NCI-H748 treated with DMSO at 0.1 percent for 48 hours (cell line): Measurements from ENCODE around the gene MDFI.
"Not testable (repeated sequence)": the region's sequence is repeated elsewhere in the genome, so short reads cannot be mapped to it uniquely, and the experiment has no call there.

Source experiments
- DNase-seq: peaks from one replicate; lab custom pipeline; 2025; lab: John Stamatoyannopoulos, UW

The MDFI gene

DNA sequence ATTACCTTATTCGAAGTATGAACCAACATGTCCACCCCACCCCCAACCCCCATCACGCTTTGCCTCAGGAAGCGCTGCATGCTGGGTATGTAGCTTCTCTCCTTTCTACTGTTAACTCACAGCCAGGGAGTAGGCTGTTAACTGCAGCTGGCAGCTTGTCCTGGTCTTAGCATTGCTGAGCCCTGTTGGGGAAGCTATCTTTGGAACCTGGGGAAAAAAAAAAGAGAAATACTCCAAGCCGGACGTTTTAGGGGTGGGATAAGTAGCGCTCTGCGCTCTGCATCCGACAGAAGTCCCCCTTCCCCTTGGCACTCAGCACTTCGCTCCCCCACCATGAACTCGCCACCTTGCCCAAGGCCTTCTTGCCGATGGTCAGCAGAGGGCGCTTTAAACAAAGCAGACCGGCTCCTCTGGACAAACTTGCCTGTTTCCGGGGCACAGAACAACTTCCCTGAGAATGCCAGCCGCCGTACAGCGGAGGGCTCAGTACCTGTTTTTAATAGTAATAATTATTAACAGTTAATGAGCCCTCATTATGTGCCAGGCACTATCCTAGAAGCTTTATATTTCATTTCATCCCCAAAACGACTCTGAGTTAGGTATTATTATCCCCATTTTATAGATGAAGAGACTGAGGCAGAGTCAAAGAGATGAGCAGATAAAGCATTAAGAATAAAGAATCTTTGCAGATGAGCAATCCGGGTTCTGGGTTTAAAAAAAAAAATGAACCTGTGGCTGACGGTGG lies 35.2 kb upstream of the MDFI start:
- DNase-seq: peak; percentile 70

- no peak for DNase-seq
Measured at GRCh38 chr6:41604006-41604405, 34.3 kb upstream of the MDFI start.

- DNase-seq: no peak
Measured at GRCh38 chr6:41605649-41606048, 32.6 kb upstream of the MDFI start.

GRCh38 chr6:41607036-41607435 lies 31.2 kb upstream of the MDFI start:
- no peak for DNase-seq

DNA sequence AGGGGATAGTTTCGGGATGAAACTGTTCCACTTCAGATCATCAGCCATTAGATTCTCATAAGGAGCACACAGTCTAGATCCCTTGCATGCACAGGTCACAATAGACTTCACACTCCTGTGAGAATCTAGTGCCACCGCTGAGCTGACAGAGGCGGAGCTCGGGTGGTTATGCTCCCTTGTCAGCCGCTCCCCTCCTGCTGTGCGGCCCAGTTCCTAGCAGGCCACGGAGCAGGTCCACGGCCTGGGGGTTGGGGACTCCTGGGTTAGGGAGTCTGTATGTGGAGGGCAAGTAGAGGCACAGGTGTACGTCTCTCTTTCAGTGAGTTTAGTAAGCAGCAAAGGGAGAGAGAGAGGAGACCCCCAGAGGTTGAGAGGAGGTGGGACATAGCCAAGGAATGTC lies 30.5 kb upstream of the MDFI start:
- no peak for DNase-seq

GRCh38 chr6:41608443-41609151 lies 29.7 kb upstream of the MDFI start:
- DNase-seq: no peak

- no peak for DNase-seq
Measured at GRCh38 chr6:41614715-41615114, 23.6 kb upstream of the MDFI start.

GRCh38 chr6:41615311-41615710 lies 23.0 kb upstream of the MDFI start:
- no peak for DNase-seq

- DNase-seq: no peak
Measured at GRCh38 chr6:41618598-41618997, 19.7 kb upstream of the MDFI start.

DNA sequence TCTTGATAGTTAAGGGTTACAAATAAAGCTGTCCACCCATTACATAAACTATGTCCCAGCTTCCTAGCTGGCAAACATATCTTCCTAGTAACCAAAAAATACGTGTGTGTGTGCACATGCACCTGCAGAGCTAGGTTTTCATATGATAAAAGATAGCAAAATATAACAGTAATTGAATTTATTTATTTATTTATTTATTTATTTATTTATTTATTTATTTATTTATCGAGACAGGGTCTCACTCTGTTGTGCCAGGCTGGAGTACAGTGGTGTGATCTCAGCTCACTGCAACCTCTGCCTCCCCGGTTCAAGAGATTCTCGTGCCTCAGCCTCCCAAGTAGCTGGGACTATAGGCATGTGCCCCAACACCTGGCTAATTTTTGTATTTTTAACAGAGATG lies 19.1 kb upstream of the MDFI start:
- DNase-seq: not testable (repeated sequence)

DNA sequence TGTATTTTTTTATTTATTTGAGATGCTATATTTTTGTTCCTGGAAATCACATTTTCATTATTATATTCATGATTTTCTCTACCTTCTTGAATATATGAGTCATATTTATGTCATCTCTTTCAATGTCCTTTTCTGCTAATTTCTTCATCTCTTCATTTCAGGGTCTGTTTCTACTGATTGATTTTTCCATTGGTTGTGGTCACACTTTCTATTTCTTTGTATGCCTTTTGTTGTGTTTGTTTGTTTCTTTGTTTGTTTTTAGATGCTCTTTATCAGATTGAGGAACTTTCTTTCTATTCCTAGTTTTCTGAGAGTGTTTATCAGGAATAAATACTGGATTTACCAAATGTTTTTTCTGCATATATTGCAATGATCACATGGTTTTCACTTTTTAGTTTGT lies 16.9 kb upstream of the MDFI start:
- DNase-seq: no peak

GRCh38 chr6:41621802-41622201 lies 16.5 kb upstream of the MDFI start:
- DNase-seq: no peak

DNA sequence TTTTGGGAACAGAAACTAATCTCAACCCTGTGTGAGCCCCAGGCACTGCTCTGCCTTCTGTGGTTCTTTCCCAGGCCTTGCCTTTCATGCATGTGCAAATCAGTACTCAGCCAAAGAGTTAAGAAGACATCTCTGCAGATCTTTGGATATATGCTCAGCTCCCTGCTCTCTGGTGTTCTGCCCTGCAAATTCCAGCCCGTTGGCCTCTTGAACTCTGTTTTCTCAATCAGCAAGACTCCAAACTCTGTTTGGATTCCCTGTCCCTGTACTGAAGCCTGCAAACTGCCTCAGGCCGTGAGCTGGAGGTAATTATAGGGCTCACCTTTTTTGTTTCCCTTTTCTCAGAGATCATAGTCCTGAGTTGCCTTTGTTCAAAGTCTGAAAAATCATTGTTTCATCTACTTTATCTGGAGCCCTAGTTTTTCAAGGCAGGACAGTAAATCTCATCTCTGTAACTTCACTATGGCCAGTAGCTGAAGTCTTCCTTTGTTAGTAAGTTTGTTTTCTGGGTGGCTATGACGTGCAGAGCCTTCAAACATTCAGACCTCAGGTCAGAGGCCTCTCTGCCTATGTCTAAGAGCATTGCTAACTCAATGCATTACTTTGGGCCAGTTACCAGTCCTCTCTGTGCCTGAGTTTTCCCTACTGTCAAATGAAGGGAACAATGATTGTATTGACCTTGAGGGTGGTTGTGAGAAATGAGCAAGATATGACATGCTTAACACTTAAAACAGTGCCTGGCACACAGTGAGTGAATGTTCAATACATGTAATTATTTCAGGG lies 15.9 kb upstream of the MDFI start:
- no peak for DNase-seq

- DNase-seq: no peak
Measured at GRCh38 chr6:41623330-41623729, 14.9 kb upstream of the MDFI start.

GRCh38 chr6:41624621-41625380 lies 13.5 kb upstream of the MDFI start:
- DNase-seq: no peak

- DNase-seq: no peak
Measured at GRCh38 chr6:41625442-41625841, 12.8 kb upstream of the MDFI start.

DNA sequence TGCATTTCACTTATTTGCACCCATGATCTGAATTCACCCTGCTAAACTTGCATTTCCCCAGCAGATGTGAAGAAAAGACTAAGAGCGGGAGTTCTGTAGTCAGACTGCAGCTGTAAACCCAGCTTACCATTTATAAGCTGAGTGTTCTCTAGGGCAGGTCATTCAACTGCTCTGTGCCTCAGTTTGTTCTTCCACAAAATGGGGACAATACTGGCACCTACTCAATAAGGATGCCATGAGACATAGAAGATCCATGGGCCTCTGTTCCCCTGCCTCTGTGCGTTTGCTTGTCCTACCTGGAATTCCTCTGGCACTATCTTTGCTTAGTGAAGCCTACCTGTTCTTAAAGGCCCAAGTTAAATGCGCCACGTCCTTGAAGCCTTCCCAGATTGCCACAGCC lies 12.2 kb upstream of the MDFI start:
- DNase-seq: no peak

DNA sequence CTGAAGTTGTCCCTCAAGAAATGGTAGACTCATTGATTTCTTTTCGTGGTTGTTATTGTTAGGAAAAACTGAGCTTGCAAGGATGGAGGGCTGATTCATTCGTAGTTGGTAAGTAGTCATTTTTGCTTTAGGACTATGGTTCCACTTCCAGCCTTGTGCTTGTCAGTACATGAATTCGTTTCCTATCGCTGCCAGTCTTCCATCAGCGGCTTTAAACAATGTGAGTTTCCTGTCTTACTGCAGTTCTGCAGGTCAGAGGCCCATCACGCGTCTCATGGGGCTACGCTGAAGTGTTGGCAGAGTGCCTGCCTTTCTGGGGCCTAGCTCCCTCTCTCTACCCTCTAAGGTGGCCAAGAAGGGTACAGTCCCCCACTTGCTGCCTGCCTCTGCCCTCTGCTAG lies 11.4 kb upstream of the MDFI start:
- DNase-seq: no peak

- DNase-seq: no peak
Measured at GRCh38 chr6:41629128-41629527, 9.1 kb upstream of the MDFI start.

- DNase-seq: no peak
Measured at GRCh38 chr6:41630069-41630468, 8.2 kb upstream of the MDFI start.

DNA sequence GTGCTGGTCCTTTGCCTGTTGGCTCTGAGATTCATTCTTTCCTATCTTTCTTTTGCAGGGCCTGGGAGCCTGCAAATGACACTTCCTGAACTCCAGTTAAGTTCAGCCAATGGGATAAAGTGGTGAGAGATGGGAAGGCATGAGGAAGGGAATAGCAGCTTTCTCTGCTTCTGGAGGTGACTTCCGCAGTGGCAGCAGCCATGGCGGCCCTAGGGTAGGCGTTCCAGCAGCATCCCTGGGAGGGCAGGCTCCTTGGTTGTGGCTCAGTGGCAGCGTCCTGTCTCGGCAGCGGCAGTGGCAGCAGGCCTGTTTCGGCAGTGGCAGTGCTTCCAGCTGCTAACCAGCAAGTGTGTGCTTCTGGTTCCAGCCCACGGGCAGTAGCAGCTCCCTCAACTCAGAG lies 7.3 kb upstream of the MDFI start:
- no peak for DNase-seq

DNA sequence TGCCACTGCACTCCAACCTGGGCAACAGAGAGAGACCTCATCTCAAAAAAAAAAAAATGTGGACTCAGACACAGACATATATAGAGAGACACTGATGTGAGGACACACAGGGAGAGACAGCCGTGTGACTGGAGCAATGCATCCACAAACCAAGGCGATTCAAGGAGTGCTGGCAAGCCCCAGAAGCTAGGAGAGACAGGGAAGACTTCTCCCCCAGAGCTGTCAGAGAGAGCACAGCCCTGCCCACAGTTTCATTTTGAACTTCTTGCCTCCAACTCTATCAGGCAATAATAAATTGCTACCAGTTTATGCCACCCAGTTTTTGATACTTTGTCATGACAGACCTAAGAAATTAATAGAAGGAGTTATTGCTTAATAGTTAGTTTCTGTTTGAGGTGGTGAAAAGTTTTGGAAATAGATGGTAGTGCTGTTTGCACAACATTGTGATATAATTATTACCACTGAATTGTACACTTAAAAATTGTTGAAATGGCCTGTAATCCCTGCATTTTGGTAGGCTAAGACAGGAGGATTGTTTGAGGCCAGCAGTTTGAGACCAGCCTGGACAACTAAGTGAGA lies 5.1 kb upstream of the MDFI start:
- DNase-seq: no peak
